Measurements from ENCODE around the gene MRPL3. TPM values are rescaled to one million over a fixed set of nuclear protein-coding genes. Genes with fewer than 3 reads are reported as not detected.

Gene MRPL3
- total RNA-seq, 4 donors from 2014 or later = 23.9 to 64.3 (median 37.4) TPM

Small RNA genes within 50 kb of the gene (small RNA-seq; reads per million reads assigned to genes)
- gene AC107027.2 = 0 reads per million in 4 donors
- gene SNORA58 = 5.5 to 12.7 (median 10.8) reads per million in 4 donors

Other genes with a start within 250 kb of the MRPL3 start
- gene NUDT16, start 121.2 kb downstream of the MRPL3 start, total RNA-seq = 10 to 100 TPM; 45.6 to 57.9 (median 49.1) TPM

Measured in transverse colon (tissue), 4 donors.